Lung (tissue), 12 donors: ENCODE measurements around the gene LENG8. TPM values are rescaled to one million over a fixed set of nuclear protein-coding genes. Genes with fewer than 3 reads are reported as not detected.
"Not testable (repeated sequence)": the region's sequence is repeated elsewhere in the genome, so short reads cannot be mapped to it uniquely, and the experiment has no call there.

ENCODE experiments used
- ATAC-seq: fragments of 200-7000 bp; cut with Tn5 transposase; one replicate; pipeline ENCODE4 v1.9.1; 2020; ENCODE audit warnings: moderate number of reproducible peaks; ENCODE audit not compliant: insufficient read depth, low FRiP score
- DNase-seq, 3 donors: peaks; one replicate each; pipeline ENCODE4 v3.0.0-alpha.2; 2013 to 2017
- H3K27ac ChIP-seq, 2 donors: one replicate each; pipeline ENCODE4 v1.5.1; 2013; ENCODE audit warnings: mild to moderate bottlenecking in 2 of 2, moderate library complexity in 2 of 2, control low read depth in 1 of 2, inconsistent platforms in 1 of 2, low read depth in 1 of 2, low read length in 1 of 2
- H3K27me3 ChIP-seq, 3 donors: one replicate each; pipeline ENCODE4 v1.5.1; 2013; ENCODE audit warnings: low read length in 2 of 3; ENCODE audit not compliant: control insufficient read depth in 3 of 3, insufficient read depth in 3 of 3
- H3K36me3 ChIP-seq, 4 donors: one replicate each; pipeline ENCODE4 v1.5.1; 2013; ENCODE audit warnings: low read length in 4 of 4, mild to moderate bottlenecking in 1 of 4, moderate library complexity in 1 of 4; ENCODE audit not compliant: control insufficient read depth in 4 of 4, insufficient read depth in 4 of 4
- H3K4me1 ChIP-seq, 5 donors: one replicate each; pipeline ENCODE4 v1.5.1; 2013; ENCODE audit warnings: low read length in 5 of 5, mild to moderate bottlenecking in 2 of 5, moderate library complexity in 1 of 5; ENCODE audit not compliant: control insufficient read depth in 5 of 5, insufficient read depth in 5 of 5
- H3K4me3 ChIP-seq: one replicate; pipeline ENCODE4 v1.5.1; 2013; ENCODE audit warnings: mild to moderate bottlenecking, control low read depth, moderate library complexity
- H3K9ac ChIP-seq, 2 donors: one replicate each; pipeline ENCODE4 v1.5.1; 2013; ENCODE audit warnings: low read length in 2 of 2, control low read depth in 1 of 2; ENCODE audit not compliant: insufficient read depth in 1 of 2
- H3K9me3 ChIP-seq, 4 donors: one replicate each; pipeline ENCODE4 v1.5.1; 2013; ENCODE audit warnings: low read length in 3 of 4, mild to moderate bottlenecking in 1 of 4, moderate library complexity in 1 of 4; ENCODE audit not compliant: control insufficient read depth in 4 of 4, insufficient read depth in 3 of 4
- WGBS, 2 donors: extraction: QIAGEN DNeasy Blood & Tissue Kit; methylation state at CpG; one replicate each; pipeline ENCODE4 v1.1.7; 2013; 5-methylcytosine and 5-hydroxymethylcytosine counted together
- polyA plus RNA-seq, 2 donors: library from polyadenylated mRNA; stranded (reverse); fragments of 200-250 nt; gene quantifications; one replicate each; pipeline ENCODE4 v1.2.1, GENCODE V29; 2013
- total RNA-seq, 2 donors: library from RNA; depleted of rRNA in 1 of 2; stranded (reverse); fragments of >200 nt in 1 of 2; gene quantifications; one replicate each; pipeline ENCODE4 v1.2.1, GENCODE V29; 2014 to 2021
- TF ChIP-seq, protein P1 (sequence below): IDR thresholded peaks from 2 replicates; pipeline ENCODE4 v1.5.1; 2012; ENCODE audit warnings: mild to moderate bottlenecking; ENCODE audit errors: control extremely low read depth, extremely low read depth
- donor health status: control.
- donor health status: control.
- donor health status: Bipolar disorder and iron deficiency.
- donor health status: healthy.
- donor health status: DM: yes; HTN: yes; CAD: no.

Gene LENG8
- total and polyA plus RNA-seq, 4 donors, result 75.1 to 199 (median 113) TPM

DNA sequence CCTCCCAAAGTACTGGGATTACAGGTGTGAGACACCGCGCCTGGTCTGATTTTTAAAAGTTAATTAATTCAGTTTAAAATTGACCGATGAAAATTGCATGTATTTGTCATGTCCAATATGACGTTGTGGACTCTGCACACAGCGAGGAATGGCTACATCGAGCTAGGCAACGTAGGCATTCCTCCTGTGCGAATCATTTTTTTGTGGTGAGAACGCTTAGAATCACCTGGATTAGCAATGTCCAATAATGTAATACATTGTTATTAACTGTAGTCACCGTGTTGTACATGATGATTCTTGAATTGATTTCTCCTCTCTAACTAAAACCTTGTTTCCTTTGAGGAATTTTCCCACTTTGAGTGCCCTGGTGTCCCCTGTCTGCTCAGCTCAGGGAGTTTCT, 57.1 kb downstream of the LENG8 start:
- H3K27ac ChIP-seq, result no peak overlapping the region
- no peak overlapping the region for H3K4me3 ChIP-seq
- DNase-seq (no peak), ATAC-seq (no peak)
- no peak overlapping the region for H3K9ac ChIP-seq
- no peaks in the 10 kb centered on the region for H3K36me3 ChIP-seq
- WGBS, 2 donors, result 62 to 74% methylated on average over 10 of the region's 10 CpGs
- H3K9me3 ChIP-seq, result peaks cover 0 to 5% (median 0%) of the 10 kb centered on the region in 4 donors
- H3K27me3 ChIP-seq, result peaks cover 0 to 3% (median 0%) of the 10 kb centered on the region in 3 donors
- H3K4me1 ChIP-seq, result no peaks in the 10 kb centered on the region
- TF ChIP-seq, protein P1, sequence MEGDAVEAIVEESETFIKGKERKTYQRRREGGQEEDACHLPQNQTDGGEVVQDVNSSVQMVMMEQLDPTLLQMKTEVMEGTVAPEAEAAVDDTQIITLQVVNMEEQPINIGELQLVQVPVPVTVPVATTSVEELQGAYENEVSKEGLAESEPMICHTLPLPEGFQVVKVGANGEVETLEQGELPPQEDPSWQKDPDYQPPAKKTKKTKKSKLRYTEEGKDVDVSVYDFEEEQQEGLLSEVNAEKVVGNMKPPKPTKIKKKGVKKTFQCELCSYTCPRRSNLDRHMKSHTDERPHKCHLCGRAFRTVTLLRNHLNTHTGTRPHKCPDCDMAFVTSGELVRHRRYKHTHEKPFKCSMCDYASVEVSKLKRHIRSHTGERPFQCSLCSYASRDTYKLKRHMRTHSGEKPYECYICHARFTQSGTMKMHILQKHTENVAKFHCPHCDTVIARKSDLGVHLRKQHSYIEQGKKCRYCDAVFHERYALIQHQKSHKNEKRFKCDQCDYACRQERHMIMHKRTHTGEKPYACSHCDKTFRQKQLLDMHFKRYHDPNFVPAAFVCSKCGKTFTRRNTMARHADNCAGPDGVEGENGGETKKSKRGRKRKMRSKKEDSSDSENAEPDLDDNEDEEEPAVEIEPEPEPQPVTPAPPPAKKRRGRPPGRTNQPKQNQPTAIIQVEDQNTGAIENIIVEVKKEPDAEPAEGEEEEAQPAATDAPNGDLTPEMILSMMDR, result no peak

DNA sequence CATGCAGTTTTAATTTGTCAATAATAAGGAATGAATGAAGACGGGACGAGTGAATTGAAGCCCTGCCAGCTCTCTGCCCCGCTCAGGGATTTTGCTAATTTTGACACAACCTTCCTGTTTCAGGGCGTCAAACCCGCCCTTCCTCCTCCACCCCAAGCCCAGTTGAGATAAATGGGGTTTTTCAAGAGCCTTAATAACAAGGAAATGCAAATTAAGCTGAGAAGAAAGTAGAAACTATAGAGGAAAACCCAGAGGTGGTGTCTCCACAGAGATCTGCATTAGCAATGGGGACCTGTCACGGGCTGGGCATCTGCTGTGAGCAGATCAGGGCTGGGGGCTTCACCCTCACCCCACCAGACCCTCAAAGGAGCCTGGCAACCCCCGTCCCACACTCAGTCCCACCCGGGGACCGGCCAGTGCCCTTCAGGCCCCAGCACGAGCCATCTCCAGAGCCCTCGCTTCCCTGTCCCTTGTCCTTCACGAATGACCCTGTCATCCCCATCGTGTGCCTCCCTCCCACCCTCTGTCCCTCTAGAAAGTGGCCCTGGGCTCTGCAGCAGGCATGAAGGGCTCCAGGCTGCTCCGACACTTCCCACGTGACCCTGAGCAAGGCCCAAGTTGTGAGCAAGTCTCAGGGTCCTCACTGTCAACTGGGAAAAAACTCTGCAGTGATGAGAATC, 58.2 kb downstream of the LENG8 start:
- not testable (repeated sequence) for H3K27me3 ChIP-seq, H3K9me3 ChIP-seq, H3K4me1 ChIP-seq, H3K9ac ChIP-seq, H3K36me3 ChIP-seq, H3K27ac ChIP-seq, H3K4me3 ChIP-seq, ATAC-seq, DNase-seq
- 57 to 68% methylated on average over 10 to 11 of the region's 15 CpGs for WGBS, 2 donors

DNA sequence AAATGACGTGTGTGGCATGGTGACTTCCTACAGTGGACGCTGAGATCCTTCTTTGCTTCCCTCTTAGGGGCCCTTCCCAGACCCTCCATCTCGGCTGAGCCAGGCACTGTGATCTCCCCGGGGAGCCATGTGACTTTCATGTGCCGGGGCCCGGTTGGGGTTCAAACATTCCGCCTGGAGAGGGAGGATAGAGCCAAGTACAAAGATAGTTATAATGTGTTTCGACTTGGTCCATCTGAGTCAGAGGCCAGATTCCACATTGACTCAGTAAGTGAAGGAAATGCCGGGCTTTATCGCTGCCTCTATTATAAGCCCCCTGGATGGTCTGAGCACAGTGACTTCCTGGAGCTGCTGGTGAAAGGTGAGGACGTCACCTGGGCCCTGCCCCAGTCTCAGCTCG, 58.8 kb downstream of the LENG8 start:
- Histone ChIP-seq H3K4me3 (no peak overlapping the region), H3K9ac (no peak overlapping the region), H3K27ac (no peak overlapping the region), H3K4me1 (no peaks in the 10 kb centered on the region), H3K36me3 (no peaks in the 10 kb centered on the region), H3K27me3 (peaks cover 0 to 3% (median 0%) of the 10 kb centered on the region in 3 donors), H3K9me3 (peaks cover 0 to 9% (median 0%) of the 10 kb centered on the region in 4 donors)
- 60 to 69% methylated on average over 12 of the region's 12 CpGs for WGBS, 2 donors
- no peak for DNase-seq
- TF ChIP-seq, protein P1, result no peak
- ATAC-seq, result no peak

DNA sequence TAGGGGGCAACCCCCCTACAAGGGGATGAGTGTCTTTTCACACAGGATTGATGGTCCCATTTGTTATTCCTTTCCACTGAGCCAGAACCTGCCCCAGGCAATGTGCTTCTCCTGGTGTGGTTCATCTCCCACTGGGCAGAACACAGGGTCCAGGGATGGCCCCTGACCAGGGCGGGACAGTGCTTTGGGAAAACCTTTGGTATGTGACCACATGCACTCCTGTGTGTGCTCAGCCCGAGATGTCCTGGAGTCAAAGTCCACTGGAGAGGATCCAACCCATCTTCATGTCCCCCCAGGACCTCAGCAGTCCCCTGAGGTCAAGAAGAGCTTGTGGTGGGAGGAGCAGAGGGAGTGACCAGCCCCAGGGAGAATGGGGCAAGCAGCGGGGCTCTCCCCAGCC, 59.5 kb downstream of the LENG8 start:
- DNase-seq, H3K9me3 ChIP-seq, H3K27me3 ChIP-seq, H3K4me1 ChIP-seq, H3K27ac ChIP-seq, H3K36me3 ChIP-seq, H3K4me3 ChIP-seq, H3K9ac ChIP-seq, ATAC-seq: not testable (repeated sequence)
- 60 to 87% methylated on average over 2 of the region's 3 CpGs for WGBS, 2 donors

DNA sequence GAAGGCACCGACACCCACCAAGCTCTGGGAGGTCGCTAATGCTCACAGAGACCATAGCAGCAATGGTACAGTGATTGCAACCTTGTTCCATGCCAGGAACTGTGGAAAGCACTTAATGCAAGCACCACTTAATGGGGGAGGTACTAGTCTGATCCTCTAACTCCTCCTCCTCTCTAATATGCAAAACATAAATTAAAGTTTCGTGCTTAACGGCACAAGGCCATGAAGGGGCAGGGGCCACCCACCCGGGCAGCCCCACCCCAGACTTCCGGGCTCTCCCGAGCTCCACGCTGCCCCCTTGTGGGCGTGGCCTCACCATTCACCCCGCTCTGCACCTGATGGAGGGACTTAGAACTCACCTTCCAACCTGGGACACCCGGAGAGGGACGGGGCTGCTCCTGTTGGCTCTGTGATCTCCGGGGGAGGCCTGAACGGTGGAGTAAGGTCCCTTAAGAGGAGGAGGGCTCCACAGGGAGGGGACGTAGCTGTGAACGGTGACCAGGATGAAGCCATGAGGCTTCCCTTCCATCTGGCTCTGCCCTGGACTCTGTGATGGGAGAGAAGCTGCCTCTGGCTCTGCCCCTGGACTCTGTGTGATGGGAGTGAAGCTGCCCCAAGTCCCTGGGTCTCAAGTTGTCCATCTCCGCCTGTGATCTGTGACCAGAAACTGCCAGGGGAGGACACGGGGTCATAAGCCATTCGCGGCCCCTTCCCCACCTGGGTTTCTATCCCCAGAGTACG, 60.4 kb downstream of the LENG8 start:
- H3K36me3 ChIP-seq, H3K27me3 ChIP-seq, H3K27ac ChIP-seq, H3K4me3 ChIP-seq, H3K9me3 ChIP-seq, ATAC-seq, H3K4me1 ChIP-seq, DNase-seq, H3K9ac ChIP-seq: not testable (repeated sequence)
- 61 to 73% methylated on average over 6 to 8 of the region's 21 CpGs for WGBS, 2 donors
